Erythroblast (primary cell): ENCODE measurements around the gene HEATR3.

Experiments
- DNase-seq, 2 experiments: peaks; one replicate each; lab custom pipeline; 2025; lab: John Stamatoyannopoulos, UW
- GATA1 ChIP-seq: IDR thresholded peaks from 2 replicates; pipeline ENCODE4 v1.6.1; 2011; ENCODE audit warnings: low read depth, mild to moderate bottlenecking, control low read depth, low read length, moderate library complexity
- POLR2A ChIP-seq: IDR thresholded peaks from 2 replicates; pipeline ENCODE4 v1.6.1; 2011; ENCODE audit warnings: mild to moderate bottlenecking, low read length

Gene HEATR3

DNA sequence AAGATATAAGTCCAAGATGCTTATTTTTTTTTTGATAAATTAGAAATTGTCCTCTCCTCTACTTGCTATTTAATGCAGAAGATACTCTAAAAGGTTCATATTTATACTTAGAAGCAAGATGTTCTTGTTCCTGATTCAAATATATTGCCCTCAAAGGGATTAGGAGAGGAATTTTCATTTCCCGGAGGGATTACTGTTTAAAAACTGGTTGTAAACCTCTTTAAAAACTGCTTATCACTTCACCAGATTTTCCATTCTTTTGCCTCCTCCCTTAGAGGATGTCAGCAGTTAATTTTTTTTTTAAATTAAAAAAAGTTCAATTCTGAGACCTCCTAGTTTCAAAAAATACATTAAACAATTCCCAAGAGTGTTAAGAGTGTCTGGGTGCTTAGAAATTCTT is 90.2 kb downstream of the HEATR3 start:
- no peak for DNase-seq
- TF ChIP-seq GATA1 (no peak), POLR2A (no peak)
